Pancreas (tissue), 10 donors: Measurements from ENCODE around the gene PPFIBP1. TPM values are rescaled to one million over a fixed set of nuclear protein-coding genes. Genes with fewer than 3 reads are reported as not detected.
A peak's percentile ranks its signal among the peaks of the same experiment; 100 is the strongest.
"Not testable (repeated sequence)": the region's sequence is repeated elsewhere in the genome, so short reads cannot be mapped to it uniquely, and the experiment has no call there.

Experiments used
- ATAC-seq, 4 donors: fragments of 200-7000 bp; cut with Tn5 transposase; one replicate each; pipeline versions ENCODE4 v1.8.0 to v1.9.1; 2020; ENCODE audit warnings: mild to moderate bottlenecking in 4 of 4, moderate library complexity in 4 of 4
- DNase-seq, 6 donors: peaks; one replicate each; pipeline ENCODE4 v3.0.0-alpha.2; 2020
- FAIRE-seq: peaks from 2 replicates; lab custom pipeline; 2012; peaks lifted over from hg19 to GRCh38; lab: Jason Lieb, UNC
- H3K27ac ChIP-seq, 4 donors: fragments of 200-600 bp; sonication (generic); 1 replicate in 3 of 4; 2 replicates in 1 of 4; pipeline versions ENCODE4 v1.5.0 to v1.8.0; 2020
- H3K27me3 ChIP-seq, 4 donors: fragments of 200-600 bp; one replicate each; pipeline ENCODE4 v1.8.0; 2021
- H3K36me3 ChIP-seq, 3 donors: fragments of 200-600 bp; sonication (generic) in 1 of 3; one replicate each; pipeline versions ENCODE4 v1.5.0 to v1.8.0; 2020 to 2021
- H3K4me1 ChIP-seq, 3 donors: fragments of 200-600 bp; one replicate each; pipeline ENCODE4 v1.8.0; 2021
- H3K4me3 ChIP-seq, 4 donors: fragments of 200-600 bp; sonication (generic) in 2 of 4; one replicate each; pipeline versions ENCODE4 v1.5.0 to v1.8.0; 2020 to 2021
- H3K9me3 ChIP-seq, 4 donors: fragments of 200-600 bp; one replicate each; pipeline ENCODE4 v1.8.0; 2021
- CTCF ChIP-seq, 4 donors: fragments of 200-600 bp; sonication (generic) in 3 of 4; IDR thresholded peaks; one replicate each; pipeline versions ENCODE4 v1.5.0 to v1.8.0; 2021; ENCODE audit warnings: antibody characterized with exemption in 4 of 4
- WGBS, 2 donors: extraction: QIAGEN DNeasy Blood & Tissue Kit; methylation state at CpG; one replicate each; pipeline ENCODE4 v1.1.7; 2013; 5-methylcytosine and 5-hydroxymethylcytosine counted together
- intact Hi-C, 3 donors: fragments of 100-400 bp; cut with DNase I; formaldehyde crosslinking; loops; one replicate each; pipeline versions ENCODE4 v1.11.1 to v1.14.2; 2022
- polyA plus RNA-seq, 2 donors: library from polyadenylated mRNA; stranded (reverse); fragments of 200-250 nt; gene quantifications; one replicate each; pipeline ENCODE4 v1.2.3, GENCODE V29; 2013
- total RNA-seq, 6 donors: library from RNA; stranded (reverse); fragmentation: NEBNext Ultra II Directional in 4 of 6; extraction: Animal tissue kit (Norgen Biotek cat#: 25700) in 4 of 6; gene quantifications; one replicate each; pipeline versions ENCODE4 v1.2.1 to v1.2.4, GENCODE V29; 2021 to 2023
- donor health status: healthy with polysubstance abuse.
- donor health status: DM: no; HTN: no; CAD: no; lungs with moderate emphysema.
- donor health status: DM: no; HTN: no; CAD: no.
- donor health status: control.
- donor health status: control.
- donor health status: Bipolar disorder and iron deficiency.
- donor health status: DM: yes; HTN: yes; CAD: no.
- donor health status: DM: no; HTN: no; CAD: no.
- donor health status: DM: no; HTN: no; CAD: no.
- donor health status: DM: yes; HTN: yes; CAD: no.

Gene PPFIBP1
- total and polyA plus RNA-seq, 8 donors, result 12.1 to 50.3 (median 32.9) TPM

GRCh38 chr12:27653661-27654060 is 129.7 kb downstream of the PPFIBP1 start:
- no peak for FAIRE-seq
- Histone ChIP-seq H3K36me3 (peaks cover 0 to 13% (median 0%) of the 10 kb centered on the region in 3 donors), H3K4me3 (no peak overlapping the region), H3K27me3 (no peaks in the 10 kb centered on the region), H3K9me3 (no peaks in the 10 kb centered on the region), H3K4me1 (no peaks in the 10 kb centered on the region), H3K27ac (no peak overlapping the region)
- intact Hi-C loops, result loop anchor here in 1 of 3 donors (10.0 kb wide), 1 partner anchor 219 kb away; no protein-coding TSS in a partner anchor
- no peak for ATAC-seq
- no peak for DNase-seq
- no peak for TF ChIP-seq CTCF (IDR thresholded peaks at IDR 0.05)

GRCh38 chr12:27655476-27655875 is 131.5 kb downstream of the PPFIBP1 start:
- peak; percentile 61 for FAIRE-seq
- DNase-seq, H3K27ac ChIP-seq, H3K4me3 ChIP-seq, ATAC-seq, H3K27me3 ChIP-seq, H3K9me3 ChIP-seq, H3K4me1 ChIP-seq: not testable (repeated sequence)
- WGBS, 2 donors, result 75% methylated on average over 3 of the region's 3 CpGs
- intact Hi-C loops, result loop anchor here in 1 of 3 donors (10.0 kb wide), 1 partner anchor 221 kb away; no protein-coding TSS in a partner anchor
- peaks cover 0 to 13% (median 0%) of the 10 kb centered on the region in 3 donors for H3K36me3 ChIP-seq

GRCh38 chr12:27657296-27657695 is 133.3 kb downstream of the PPFIBP1 start:
- Histone ChIP-seq H3K27me3 (no peaks in the 10 kb centered on the region), H3K4me3 (no peak overlapping the region), H3K4me1 (no peaks in the 10 kb centered on the region), H3K9me3 (no peaks in the 10 kb centered on the region), H3K36me3 (peaks cover 0 to 23% (median 0%) of the 10 kb centered on the region in 3 donors), H3K27ac (no peak overlapping the region)
- no peak for ATAC-seq
- no peak for DNase-seq
- no peak for FAIRE-seq
- WGBS, 2 donors, result 81 to 92% methylated on average over 4 of the region's 4 CpGs
- TF ChIP-seq CTCF (IDR thresholded peaks at IDR 0.05), result no peak
- intact Hi-C loops, result loop anchor here in 1 of 3 donors (10.0 kb wide), 1 partner anchor 222 kb away; no protein-coding TSS in a partner anchor

GRCh38 chr12:27665704-27666103 is 141.7 kb downstream of the PPFIBP1 start:
- Histone ChIP-seq H3K27me3 (no peaks in the 10 kb centered on the region), H3K9me3 (no peaks in the 10 kb centered on the region), H3K4me3 (no peak overlapping the region), H3K4me1 (no peaks in the 10 kb centered on the region), H3K27ac (no peak overlapping the region), H3K36me3 (peaks cover 0 to 28% (median 18%) of the 10 kb centered on the region in 3 donors)
- DNase-seq (no peak), ATAC-seq (no peak), FAIRE-seq (no peak)
- TF ChIP-seq CTCF (IDR thresholded peaks at IDR 0.05), result no peak
- intact Hi-C loops, result no loop called here
- WGBS, 2 donors, result 76 to 84% methylated on average over 3 of the region's 3 CpGs

- no peak overlapping the region for H3K27ac ChIP-seq
Measured at GRCh38 chr12:27666510-27666909, 142.5 kb downstream of the PPFIBP1 start.

More at GRCh38 chr12:27666510-27666909, 142.5 kb downstream of the PPFIBP1 start:
- Histone ChIP-seq H3K36me3 (peaks cover 0 to 21% (median 18%) of the 10 kb centered on the region in 3 donors), H3K27me3 (no peaks in the 10 kb centered on the region), H3K4me3 (no peak overlapping the region), H3K4me1 (no peaks in the 10 kb centered on the region), H3K9me3 (no peaks in the 10 kb centered on the region)
- FAIRE-seq, result no peak
- no peak for DNase-seq
- TF ChIP-seq CTCF (IDR thresholded peaks at IDR 0.05), result no peak
- 47 to 49% methylated on average over 3 of the region's 3 CpGs for WGBS, 2 donors
- no peak for ATAC-seq
- intact Hi-C loops, result no loop called here
